K562 (cell line): Measurements from ENCODE around the gene PRICKLE4. TPM values are rescaled to one million over a fixed set of nuclear protein-coding genes. Genes with fewer than 3 reads are reported as not detected.
A peak's percentile ranks its signal among the peaks of the same experiment; 100 is the strongest.

Experiments used
- BHLHE40 ChIP-seq: IDR thresholded peaks from 2 replicates; pipeline ENCODE4 v1.6.1; 2011; ENCODE audit warnings: low read length, improper control_type of control experiment
- BRF1 ChIP-seq: IDR thresholded peaks from 3 replicates; pipeline ENCODE4 v1.6.1; 2011; ENCODE audit warnings: borderline replicate concordance, mild to moderate bottlenecking; ENCODE audit not compliant: insufficient read length; ENCODE audit errors: extremely low read depth
- CREB3L1 ChIP-seq: fragments of 450-650 bp; IDR thresholded peaks from 2 replicates; pipeline ENCODE4 v1.6.1; 2014; ENCODE audit warnings: low read depth, mild to moderate bottlenecking, moderate library complexity, borderline replicate concordance
- CREM ChIP-seq: IDR thresholded peaks from 2 replicates; pipeline ENCODE4 v1.6.1; 2014; ENCODE audit warnings: antibody characterized with exemption, low read depth
- DEAF1 ChIP-seq: fragments of 450-650 bp; formaldehyde crosslinking; IDR thresholded peaks from 2 replicates; pipeline ENCODE4 v1.4.0; 2020; ENCODE audit warnings: mild to moderate bottlenecking, moderate library complexity
- HMGN3 ChIP-seq: IDR thresholded peaks from 2 replicates; pipeline ENCODE4 v1.6.1; 2011; ENCODE audit warnings: borderline replicate concordance, low read depth, mild to moderate bottlenecking, mixed read lengths, low read length; ENCODE audit not compliant: insufficient read length; ENCODE audit errors: extremely low read depth
- KAT7 ChIP-seq: sonication (generic); formaldehyde crosslinking; IDR thresholded peaks from 2 replicates; pipeline ENCODE4 v1.8.0; 2022; ENCODE audit warnings: missing genetic modification reagents, mild to moderate bottlenecking, borderline replicate concordance
- LCOR ChIP-seq: sonication (generic); formaldehyde crosslinking; IDR thresholded peaks from 2 replicates; pipeline ENCODE4 v1.8.0; 2022; ENCODE audit warnings: mild to moderate bottlenecking, missing genetic modification reagents
- LEF1 ChIP-seq: fragments of 450-650 bp; IDR thresholded peaks from 2 replicates; pipeline ENCODE4 v1.6.1; 2016; ENCODE audit warnings: mild to moderate bottlenecking
- PBX2 ChIP-seq, 2 experiments: IDR thresholded peaks in 1 of 2; conservative IDR thresholded peaks in 1 of 2; 2 replicates each; pipeline ENCODE4 v1.6.1; 2016; ENCODE audit warnings: low read depth in 2 of 2, mild to moderate bottlenecking in 1 of 2, missing compliant biosample characterization in 1 of 2, missing genetic modification characterization in 1 of 2, moderate library complexity in 1 of 2
- RAD21 ChIP-seq, 2 experiments: fragments of 250-450 bp in 1 of 2; fragments of 450-650 bp in 1 of 2; sonication (Bioruptor Pico) in 1 of 2; formaldehyde crosslinking in 1 of 2; IDR thresholded peaks in 1 of 2; conservative IDR thresholded peaks in 1 of 2; 2 replicates each; pipeline versions ENCODE4 v1.4.0 to v1.8.0; 2020 to 2022; ENCODE audit warnings: mild to moderate bottlenecking in 2 of 2, moderate library complexity in 1 of 2
- ZNF197 ChIP-seq: fragments of 200-800 bp; sonication (Bioruptor generic); IDR thresholded peaks from 2 replicates; pipeline ENCODE4 v1.6.1; 2016; ENCODE audit warnings: low read depth, missing genetic modification characterization, missing compliant biosample characterization
- ZNF444 ChIP-seq: fragments of 250-450 bp; sonication (Bioruptor Pico); IDR thresholded peaks from 2 replicates; pipeline ENCODE4 v1.4.0; 2020; ENCODE audit warnings: mild to moderate bottlenecking, moderate library complexity
- polyA plus RNA-seq, 8 experiments: library from polyadenylated mRNA; depleted of rRNA in 4 of 8; stranded (reverse) in 5 of 8; unstranded in 3 of 8; fragments of >200 nt; fragmentation: Nextera tagmentation in 2 of 8; fragmentation: Illumina TruSeq in 1 of 8; extraction: Ambion mirVana in 2 of 8; extraction: Trizol in 1 of 8; gene quantifications; 2 replicates each; pipeline versions ENCODE4 v1.2.1 to v1.2.3, GENCODE V29; 2011 to 2014; ENCODE audit warnings: inconsistent platforms in 1 of 8, missing spikeins in 1 of 8
- total RNA-seq, 7 experiments: library from RNA; depleted of rRNA in 6 of 7; stranded (reverse); fragments of >200 nt in 6 of 7; fragmentation: Illumina TruSeq in 2 of 7; extraction: Trizol in 2 of 7; gene quantifications; 2 replicates each; pipeline versions ENCODE4 v1.2.1 to v1.2.3, GENCODE V29; 2011 to 2021; ENCODE audit warnings: low replicate concordance in 1 of 7
- TF ChIP-seq, protein P1 (sequence below): fragments of 200-800 bp; sonication (Bioruptor generic); IDR thresholded peaks from 2 replicates; pipeline ENCODE4 v1.6.1; 2017; ENCODE audit warnings: missing genetic modification characterization, missing compliant biosample characterization
- TF ChIP-seq, protein P2 (sequence below): sonication (generic); formaldehyde crosslinking; IDR thresholded peaks from 2 replicates; pipeline ENCODE4 v1.8.0; 2022; ENCODE audit warnings: missing genetic modification reagents, mild to moderate bottlenecking, moderate library complexity, borderline replicate concordance

PRICKLE4 gene
- total and polyA plus RNA-seq, 9 of the 15 experiments (the other 6 are each of a cell fraction or from before 2014, with no cell fraction given): 0.20 to 0.32 (median 0.27) TPM; not detected in 6

- TF ChIP-seq LEF1: no peak
- TF ChIP-seq KAT7 (CRISPR knock-in tag): 0 out of 2 replicates have a peak, but pooled peaks have one; percentile 41
- peak; percentile 78 to 82 for TF ChIP-seq RAD21 (CRISPR knock-in tag; conservative IDR thresholded peaks at IDR 0.05 in 1 of 2, IDR thresholded peaks at IDR 0.05 in 1 of 2)
- no peak for TF ChIP-seq BRF1
- peak; percentile 69 for TF ChIP-seq PBX2 (CRISPR knock-in tag; IDR thresholded peaks at IDR 0.05; ENCODE audit: low read depth)
- no peak for TF ChIP-seq PBX2 (tag; conservative IDR thresholded peaks at IDR 0.05; ENCODE audit: low read depth)
- TF ChIP-seq CREM: peak; percentile 92
- peak; percentile 64 for TF ChIP-seq DEAF1 (CRISPR knock-in tag)
- TF ChIP-seq, protein P1, sequence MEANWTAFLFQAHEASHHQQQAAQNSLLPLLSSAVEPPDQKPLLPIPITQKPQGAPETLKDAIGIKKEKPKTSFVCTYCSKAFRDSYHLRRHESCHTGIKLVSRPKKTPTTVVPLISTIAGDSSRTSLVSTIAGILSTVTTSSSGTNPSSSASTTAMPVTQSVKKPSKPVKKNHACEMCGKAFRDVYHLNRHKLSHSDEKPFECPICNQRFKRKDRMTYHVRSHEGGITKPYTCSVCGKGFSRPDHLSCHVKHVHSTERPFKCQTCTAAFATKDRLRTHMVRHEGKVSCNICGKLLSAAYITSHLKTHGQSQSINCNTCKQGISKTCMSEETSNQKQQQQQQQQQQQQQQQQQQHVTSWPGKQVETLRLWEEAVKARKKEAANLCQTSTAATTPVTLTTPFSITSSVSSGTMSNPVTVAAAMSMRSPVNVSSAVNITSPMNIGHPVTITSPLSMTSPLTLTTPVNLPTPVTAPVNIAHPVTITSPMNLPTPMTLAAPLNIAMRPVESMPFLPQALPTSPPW (CRISPR knock-in tag): peak; percentile 6; the same call in 1 of the 2 replicates
- TF ChIP-seq, protein P2, sequence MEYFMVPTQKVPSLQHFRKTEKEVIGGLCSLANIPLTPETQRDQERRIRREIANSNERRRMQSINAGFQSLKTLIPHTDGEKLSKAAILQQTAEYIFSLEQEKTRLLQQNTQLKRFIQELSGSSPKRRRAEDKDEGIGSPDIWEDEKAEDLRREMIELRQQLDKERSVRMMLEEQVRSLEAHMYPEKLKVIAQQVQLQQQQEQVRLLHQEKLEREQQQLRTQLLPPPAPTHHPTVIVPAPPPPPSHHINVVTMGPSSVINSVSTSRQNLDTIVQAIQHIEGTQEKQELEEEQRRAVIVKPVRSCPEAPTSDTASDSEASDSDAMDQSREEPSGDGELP (CRISPR knock-in tag): peak; percentile 92
- peak; percentile 78 for TF ChIP-seq HMGN3
- peak; percentile 71; the same call in 1 of the 2 replicates for TF ChIP-seq ZNF197 (CRISPR knock-in tag)
- TF ChIP-seq LCOR (CRISPR knock-in tag): peak; percentile 56; the same call in 1 of the 2 replicates
- TF ChIP-seq BHLHE40: peak; percentile 57; the same call in 1 of the 2 replicates
- 0 out of 2 replicates have a peak, but pooled peaks have one; percentile 31 for TF ChIP-seq ZNF444 (CRISPR knock-in tag)
- TF ChIP-seq CREB3L1: peak; percentile 92
Observed at GRCh38 chr6:41735427-41736185, 45.0 kb upstream of the PRICKLE4 start, which contains the start of gene TFEB (continued).
